ENCODE data around the gene SETD2.

The SETD2 gene

GRCh38 chr3:47010111-47010712 lies 153.7 kb downstream of the SETD2 start:
- DNase-seq (ENCODE audit: low spot score): no peak

- DNase-seq (ENCODE audit: low spot score): peak; percentile 99
Measured at GRCh38 chr3:47009225-47010110, 154.4 kb downstream of the SETD2 start.

- no peak for DNase-seq (ENCODE audit: low spot score)
Measured at GRCh38 chr3:47008851-47009224, 155.1 kb downstream of the SETD2 start.

GRCh38 chr3:47008234-47008796 lies 155.6 kb downstream of the SETD2 start:
- no peak for DNase-seq (ENCODE audit: low spot score)

- DNase-seq (ENCODE audit: low spot score): no peak
Measured at GRCh38 chr3:47007482-47008233, 156.3 kb downstream of the SETD2 start.

GRCh38 chr3:47007001-47007400 lies 156.9 kb downstream of the SETD2 start:
- DNase-seq (ENCODE audit: low spot score): no peak

- no peak for DNase-seq (ENCODE audit: low spot score)
Measured at GRCh38 chr3:47006145-47006651, 157.7 kb downstream of the SETD2 start.

GRCh38 chr3:47005212-47006144 lies 158.4 kb downstream of the SETD2 start:
- no peak for DNase-seq (ENCODE audit: low spot score)

- no peak for DNase-seq (ENCODE audit: low spot score)
Measured at GRCh38 chr3:47004369-47005211, 159.3 kb downstream of the SETD2 start.

- no peak for DNase-seq (ENCODE audit: low spot score)
Measured at GRCh38 chr3:47003461-47004368, 160.2 kb downstream of the SETD2 start.

- DNase-seq (ENCODE audit: low spot score): no peak
Measured at GRCh38 chr3:47003056-47003410, 160.9 kb downstream of the SETD2 start.

GRCh38 chr3:47002171-47003055 lies 161.5 kb downstream of the SETD2 start:
- DNase-seq (ENCODE audit: low spot score): no peak

GRCh38 chr3:47001731-47002170 lies 162.2 kb downstream of the SETD2 start:
- no peak for DNase-seq (ENCODE audit: low spot score)

GRCh38 chr3:47000922-47001730 lies 162.8 kb downstream of the SETD2 start:
- no peak for DNase-seq (ENCODE audit: low spot score)

- peak; percentile 81 for DNase-seq (ENCODE audit: low spot score)
Measured at GRCh38 chr3:47000198-47000815, 163.6 kb downstream of the SETD2 start.

GRCh38 chr3:46999516-47000197 lies 164.3 kb downstream of the SETD2 start:
- DNase-seq (ENCODE audit: low spot score): no peak
